K562 (cell line): ENCODE measurements around the gene SRF. TPM values are rescaled to one million over a fixed set of nuclear protein-coding genes. Genes with fewer than 3 reads are reported as not detected.

Experiments used
- BDP1 ChIP-seq: IDR thresholded peaks from 3 replicates; pipeline ENCODE4 v1.6.1; 2011; ENCODE audit not compliant: insufficient read length, insufficient read depth
- CHCHD3 ChIP-seq: fragments of 250-450 bp; sonication (Bioruptor Pico); IDR thresholded peaks from 2 replicates; pipeline ENCODE4 v2.1.2; 2022; ENCODE audit warnings: mild to moderate bottlenecking
- CHD1 ChIP-seq: fragments of 200-600 bp; sonication (generic); IDR thresholded peaks from one replicate; pipeline ENCODE4 v1.6.1; 2012; ENCODE audit warnings: mild to moderate bottlenecking, moderate library complexity, low read length, inconsistent platforms
- CREM ChIP-seq: IDR thresholded peaks from 2 replicates; pipeline ENCODE4 v1.6.1; 2014; ENCODE audit warnings: antibody characterized with exemption, low read depth
- FIP1L1 ChIP-seq: fragments of 200-400 bp; formaldehyde crosslinking; IDR thresholded peaks from 2 replicates; pipeline ENCODE4 v1.6.1; 2018; ENCODE audit warnings: mild to moderate bottlenecking, low read depth, low read length; ENCODE audit not compliant: poor library complexity, severe bottlenecking
- FOS ChIP-seq: IDR thresholded peaks from 3 replicates; pipeline ENCODE4 v1.6.1; 2011; ENCODE audit not compliant: insufficient read length; ENCODE audit errors: extremely low read depth
- GTF2A2 ChIP-seq: IDR thresholded peaks from 2 replicates; pipeline ENCODE4 v1.6.1; 2016; ENCODE audit warnings: mild to moderate bottlenecking, missing genetic modification characterization, missing compliant biosample characterization
- MAFG ChIP-seq: fragments of 450-650 bp; conservative IDR thresholded peaks from 2 replicates; pipeline ENCODE4 v1.6.1; 2016; ENCODE audit warnings: missing genetic modification characterization, missing compliant biosample characterization
- MTA1 ChIP-seq: fragments of 450-650 bp; IDR thresholded peaks from 2 replicates; pipeline ENCODE4 v1.6.1; 2017; ENCODE audit warnings: borderline replicate concordance
- PHF20 ChIP-seq: fragments of 450-650 bp; IDR thresholded peaks from 2 replicates; pipeline ENCODE4 v1.6.1; 2018; ENCODE audit not compliant: partially characterized antibody
- POLR2A ChIP-seq: fragments of 450-650 bp; conservative IDR thresholded peaks from 2 replicates; pipeline ENCODE4 v1.6.1; 2016
- POLR2G ChIP-seq: fragments of 200-400 bp; formaldehyde crosslinking; IDR thresholded peaks from 2 replicates; pipeline ENCODE4 v1.6.1; 2017; ENCODE audit warnings: low read depth, mild to moderate bottlenecking, antibody characterized with exemption, low read length, moderate library complexity
- POLR2H ChIP-seq: IDR thresholded peaks from 2 replicates; pipeline ENCODE4 v1.6.1; 2016; ENCODE audit warnings: missing genetic modification characterization, low read depth, mild to moderate bottlenecking, control low read depth, missing compliant biosample characterization, moderate library complexity
- RBM25 ChIP-seq: fragments of 200-400 bp; formaldehyde crosslinking; IDR thresholded peaks from 2 replicates; pipeline ENCODE4 v1.6.1; 2018; ENCODE audit warnings: low read length, low read depth, moderate library complexity; ENCODE audit not compliant: severe bottlenecking
- RFX1 ChIP-seq: fragments of 450-650 bp; IDR thresholded peaks from 2 replicates; pipeline ENCODE4 v1.6.1; 2016; ENCODE audit warnings: mild to moderate bottlenecking, moderate library complexity
- SAP30 ChIP-seq: fragments of 200-600 bp; sonication (generic); IDR thresholded peaks from 2 replicates; pipeline ENCODE4 v1.6.1; 2012; ENCODE audit warnings: borderline replicate concordance, low read depth, mild to moderate bottlenecking, moderate library complexity, low read length, control low read depth, inconsistent platforms; ENCODE audit not compliant: insufficient read depth, poor library complexity, severe bottlenecking
- SRSF3 ChIP-seq: fragments of 200-400 bp; formaldehyde crosslinking; IDR thresholded peaks from 2 replicates; pipeline ENCODE4 v1.6.1; 2016; ENCODE audit warnings: mild to moderate bottlenecking, low read length, moderate library complexity; ENCODE audit not compliant: insufficient read depth
- SUPT5H ChIP-seq: fragments of 450-650 bp; IDR thresholded peaks from 2 replicates; pipeline ENCODE4 v1.6.1; 2016
- YBX1 ChIP-seq: fragments of 450-650 bp; IDR thresholded peaks from 2 replicates; pipeline ENCODE4 v1.7.1; 2016; ENCODE audit warnings: mild to moderate bottlenecking
- ZNF134 ChIP-seq: fragments of 250-450 bp; sonication (Bioruptor Pico); conservative IDR thresholded peaks from 2 replicates; pipeline ENCODE4 v1.4.0; 2020
- ZNF165 ChIP-seq: fragments of 250-450 bp; sonication (Bioruptor Pico); IDR thresholded peaks from 2 replicates; pipeline ENCODE4 v1.4.0; 2020; ENCODE audit warnings: borderline replicate concordance
- ZNF766 ChIP-seq: fragments of 200-800 bp; sonication (Bioruptor generic); conservative IDR thresholded peaks from 2 replicates; pipeline ENCODE4 v1.6.1; 2016; ENCODE audit warnings: missing genetic modification characterization, missing compliant biosample characterization
- polyA plus RNA-seq, 8 experiments: library from polyadenylated mRNA; depleted of rRNA in 4 of 8; stranded (reverse) in 5 of 8; unstranded in 3 of 8; fragments of >200 nt; fragmentation: Nextera tagmentation in 2 of 8; fragmentation: Illumina TruSeq in 1 of 8; extraction: Ambion mirVana in 2 of 8; extraction: Trizol in 1 of 8; gene quantifications; 2 replicates each; pipeline versions ENCODE4 v1.2.1 to v1.2.3, GENCODE V29; 2011 to 2014; ENCODE audit warnings: inconsistent platforms in 1 of 8, missing spikeins in 1 of 8
- total RNA-seq, 7 experiments: library from RNA; depleted of rRNA in 6 of 7; stranded (reverse); fragments of >200 nt in 6 of 7; fragmentation: Illumina TruSeq in 2 of 7; extraction: Trizol in 2 of 7; gene quantifications; 2 replicates each; pipeline versions ENCODE4 v1.2.1 to v1.2.3, GENCODE V29; 2011 to 2021; ENCODE audit warnings: low replicate concordance in 1 of 7
- TF ChIP-seq, protein P1 (sequence below): sonication (generic); formaldehyde crosslinking; IDR thresholded peaks from 2 replicates; pipeline ENCODE4 v1.8.1; 2022; ENCODE audit warnings: missing genetic modification reagents
- TF ChIP-seq, protein P2 (sequence below): fragments of 250-450 bp; sonication (Bioruptor Pico); IDR thresholded peaks from 2 replicates; pipeline ENCODE4 v1.4.0; 2020; ENCODE audit warnings: borderline replicate concordance
- TF ChIP-seq, protein P3 (sequence below), 2 experiments: IDR thresholded peaks; 2 replicates each; pipeline ENCODE4 v1.6.1; 2012; ENCODE audit warnings: improper control_type of control experiment in 2 of 2, low read depth in 2 of 2, low read length in 2 of 2, borderline replicate concordance in 1 of 2
- TF ChIP-seq, protein P4 (sequence below): sonication (generic); formaldehyde crosslinking; IDR thresholded peaks from 2 replicates; pipeline ENCODE4 v1.8.0; 2022; ENCODE audit warnings: mild to moderate bottlenecking, missing genetic modification reagents

SRF gene
- total and polyA plus RNA-seq, 9 of the 15 experiments (the other 6 are each of a cell fraction or from before 2014, with no cell fraction given) = 2.5 to 37.0 (median 24.6) TPM

DNA sequence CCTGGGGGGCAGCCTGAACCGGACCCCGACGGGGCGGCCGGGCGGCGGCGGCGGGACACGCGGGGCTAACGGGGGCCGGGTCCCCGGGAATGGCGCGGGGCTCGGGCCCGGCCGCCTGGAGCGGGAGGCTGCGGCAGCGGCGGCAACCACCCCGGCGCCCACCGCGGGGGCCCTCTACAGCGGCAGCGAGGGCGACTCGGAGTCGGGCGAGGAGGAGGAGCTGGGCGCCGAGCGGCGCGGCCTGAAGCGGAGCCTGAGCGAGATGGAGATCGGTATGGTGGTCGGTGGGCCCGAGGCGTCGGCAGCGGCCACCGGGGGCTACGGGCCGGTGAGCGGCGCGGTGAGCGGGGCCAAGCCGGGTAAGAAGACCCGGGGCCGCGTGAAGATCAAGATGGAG, 636 bp downstream of the SRF start (continued):
- TF ChIP-seq, protein P1, sequence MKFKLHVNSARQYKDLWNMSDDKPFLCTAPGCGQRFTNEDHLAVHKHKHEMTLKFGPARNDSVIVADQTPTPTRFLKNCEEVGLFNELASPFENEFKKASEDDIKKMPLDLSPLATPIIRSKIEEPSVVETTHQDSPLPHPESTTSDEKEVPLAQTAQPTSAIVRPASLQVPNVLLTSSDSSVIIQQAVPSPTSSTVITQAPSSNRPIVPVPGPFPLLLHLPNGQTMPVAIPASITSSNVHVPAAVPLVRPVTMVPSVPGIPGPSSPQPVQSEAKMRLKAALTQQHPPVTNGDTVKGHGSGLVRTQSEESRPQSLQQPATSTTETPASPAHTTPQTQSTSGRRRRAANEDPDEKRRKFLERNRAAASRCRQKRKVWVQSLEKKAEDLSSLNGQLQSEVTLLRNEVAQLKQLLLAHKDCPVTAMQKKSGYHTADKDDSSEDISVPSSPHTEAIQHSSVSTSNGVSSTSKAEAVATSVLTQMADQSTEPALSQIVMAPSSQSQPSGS (CRISPR knock-in tag) = no peak
- TF ChIP-seq RBM25 (no peak), ZNF165 (no peak), SRSF3 (no peak), MAFG (no peak), POLR2A (no peak; the same call in 1 of the 2 replicates), YBX1 (no peak), POLR2G (peak; percentile 72), ZNF134 (no peak), SUPT5H (0 out of 2 replicates have a peak, but pooled peaks have one; percentile 17), POLR2H (no peak), GTF2A2 (tag) (0 out of 2 replicates have a peak, but pooled peaks have one; percentile 14), PHF20 (no peak), SAP30 (peak; percentile 5), MTA1 (no peak), FIP1L1 (peak; percentile 44), CREM (no peak), ZNF766 (CRISPR knock-in tag) (no peak), BDP1 (no peak), CHD1 (peak; percentile 13), CHCHD3 (no peak), RFX1 (no peak), FOS (no peak)
- TF ChIP-seq, protein P2, sequence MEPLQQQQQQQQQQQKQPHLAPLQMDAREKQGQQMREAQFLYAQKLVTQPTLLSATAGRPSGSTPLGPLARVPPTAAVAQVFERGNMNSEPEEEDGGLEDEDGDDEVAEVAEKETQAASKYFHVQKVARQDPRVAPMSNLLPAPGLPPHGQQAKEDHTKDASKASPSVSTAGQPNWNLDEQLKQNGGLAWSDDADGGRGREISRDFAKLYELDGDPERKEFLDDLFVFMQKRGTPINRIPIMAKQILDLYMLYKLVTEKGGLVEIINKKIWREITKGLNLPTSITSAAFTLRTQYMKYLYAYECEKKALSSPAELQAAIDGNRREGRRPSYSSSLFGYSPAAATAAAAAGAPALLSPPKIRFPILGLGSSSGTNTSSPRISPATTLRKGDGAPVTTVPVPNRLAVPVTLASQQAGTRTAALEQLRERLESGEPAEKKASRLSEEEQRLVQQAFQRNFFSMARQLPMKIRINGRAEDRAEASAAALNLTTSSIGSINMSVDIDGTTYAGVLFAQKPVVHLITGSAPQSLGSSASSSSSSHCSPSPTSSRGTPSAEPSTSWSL (CRISPR knock-in tag) = no peak
- TF ChIP-seq, protein P3, sequence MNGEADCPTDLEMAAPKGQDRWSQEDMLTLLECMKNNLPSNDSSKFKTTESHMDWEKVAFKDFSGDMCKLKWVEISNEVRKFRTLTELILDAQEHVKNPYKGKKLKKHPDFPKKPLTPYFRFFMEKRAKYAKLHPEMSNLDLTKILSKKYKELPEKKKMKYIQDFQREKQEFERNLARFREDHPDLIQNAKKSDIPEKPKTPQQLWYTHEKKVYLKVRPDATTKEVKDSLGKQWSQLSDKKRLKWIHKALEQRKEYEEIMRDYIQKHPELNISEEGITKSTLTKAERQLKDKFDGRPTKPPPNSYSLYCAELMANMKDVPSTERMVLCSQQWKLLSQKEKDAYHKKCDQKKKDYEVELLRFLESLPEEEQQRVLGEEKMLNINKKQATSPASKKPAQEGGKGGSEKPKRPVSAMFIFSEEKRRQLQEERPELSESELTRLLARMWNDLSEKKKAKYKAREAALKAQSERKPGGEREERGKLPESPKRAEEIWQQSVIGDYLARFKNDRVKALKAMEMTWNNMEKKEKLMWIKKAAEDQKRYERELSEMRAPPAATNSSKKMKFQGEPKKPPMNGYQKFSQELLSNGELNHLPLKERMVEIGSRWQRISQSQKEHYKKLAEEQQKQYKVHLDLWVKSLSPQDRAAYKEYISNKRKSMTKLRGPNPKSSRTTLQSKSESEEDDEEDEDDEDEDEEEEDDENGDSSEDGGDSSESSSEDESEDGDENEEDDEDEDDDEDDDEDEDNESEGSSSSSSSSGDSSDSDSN (IDR thresholded peaks at IDR 0.05; ENCODE audit: borderline replicate concordance in 1 of 2, low read depth in 2 of 2, low read length in 2 of 2) = 0 out of 4 replicates have a peak, but pooled peaks have one; percentile 9
- TF ChIP-seq, protein P4, sequence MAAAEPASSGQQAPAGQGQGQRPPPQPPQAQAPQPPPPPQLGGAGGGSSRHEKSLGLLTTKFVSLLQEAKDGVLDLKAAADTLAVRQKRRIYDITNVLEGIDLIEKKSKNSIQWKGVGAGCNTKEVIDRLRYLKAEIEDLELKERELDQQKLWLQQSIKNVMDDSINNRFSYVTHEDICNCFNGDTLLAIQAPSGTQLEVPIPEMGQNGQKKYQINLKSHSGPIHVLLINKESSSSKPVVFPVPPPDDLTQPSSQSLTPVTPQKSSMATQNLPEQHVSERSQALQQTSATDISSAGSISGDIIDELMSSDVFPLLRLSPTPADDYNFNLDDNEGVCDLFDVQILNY (CRISPR knock-in tag) = no peak; the same call in 1 of the 2 replicates
